ENCODE data around the gene ZNF785. TPM values are rescaled to one million over a fixed set of nuclear protein-coding genes. Genes with fewer than 3 reads are reported as not detected.

Gene ZNF785
- total and polyA plus RNA-seq, 2 of the 13 experiments (the other 11 are each of a cell fraction or from before 2014, with no cell fraction given) = 0.01 TPM; not detected in 1

DNA sequence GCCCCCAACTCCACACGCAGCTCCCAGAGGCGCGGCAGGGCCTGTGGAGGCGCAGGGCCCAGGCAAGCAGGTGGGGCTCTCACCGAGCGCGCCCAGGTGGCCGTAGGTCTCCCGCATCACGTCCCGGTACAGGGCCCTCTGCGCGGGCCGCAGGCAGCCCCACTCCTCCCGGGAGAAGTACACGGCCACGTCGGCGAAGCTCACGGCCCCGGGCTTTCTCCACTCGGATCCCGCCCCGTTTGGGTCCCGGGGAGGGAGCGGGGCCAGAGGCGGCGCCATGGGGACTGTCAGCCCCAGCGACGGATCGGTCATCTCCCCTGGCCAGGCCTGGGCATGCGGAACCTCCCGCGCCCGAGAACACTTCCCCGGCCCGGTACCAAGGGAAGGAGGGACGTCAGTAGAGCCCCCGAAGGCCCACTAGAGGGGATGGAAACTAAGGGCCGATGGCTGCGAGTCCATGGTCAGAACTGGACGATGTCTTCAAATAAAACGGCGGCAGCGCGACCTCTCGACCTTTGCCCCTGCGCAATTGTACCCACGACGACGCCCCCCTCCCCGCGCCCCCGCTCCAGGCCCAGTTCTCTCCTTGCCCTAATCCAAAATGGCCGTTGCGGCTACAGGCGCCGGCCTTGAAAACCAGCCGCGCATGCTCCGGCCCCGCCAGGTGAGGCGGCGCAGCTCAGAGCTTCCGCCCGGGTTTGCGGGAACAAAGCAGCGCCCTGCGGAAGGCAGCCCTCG is 51.0 kb downstream of the ZNF785 start, which contains the start of gene ZNF747 (continued):
- TF ChIP-seq ZNF691 (CRISPR knock-in tag; IDR thresholded peaks at IDR 0.05; ENCODE audit: borderline replicate concordance, low read depth) (no peak), ZNF616 (CRISPR knock-in tag; IDR thresholded peaks at IDR 0.05; ENCODE audit: low read depth) (0 out of 2 replicates have a peak, but pooled peaks have one; percentile 75), SATB2 (CRISPR knock-in tag; IDR thresholded peaks at IDR 0.05) (peak; percentile 68; the same call in 1 of the 2 replicates), MAFK (conservative IDR thresholded peaks at IDR 0.05 in 1 of 2, IDR thresholded peaks at IDR 0.05 in 1 of 2; ENCODE audit: low read length in 2 of 2) (no peak), ZNF124 (CRISPR knock-in tag; IDR thresholded peaks at IDR 0.05) (peak; percentile 90), HNRNPUL1 (IDR thresholded peaks at IDR 0.05; ENCODE audit: low read depth, low read length) (no peak), RAD21 (CRISPR knock-in tag; IDR thresholded peaks at IDR 0.05) (no peak; the same call in none of the 2 replicates), ZNF33B (CRISPR knock-in tag; IDR thresholded peaks at IDR 0.05) (no peak), ZNF235 (CRISPR knock-in tag; IDR thresholded peaks at IDR 0.05; ENCODE audit: borderline replicate concordance) (no peak; the same call in 1 of the 2 replicates), NR2C2 (CRISPR knock-in tag; IDR thresholded peaks at IDR 0.05; ENCODE audit: borderline replicate concordance) (peak; percentile 99), TEAD3 (CRISPR knock-in tag; optimal IDR thresholded peaks at IDR 0.05; ENCODE audit: borderline replicate concordance) (peak; percentile 64), THAP8 (CRISPR knock-in tag; IDR thresholded peaks at IDR 0.05; ENCODE audit: borderline replicate concordance) (no peak; the same call in 1 of the 2 replicates), NFRKB (IDR thresholded peaks at IDR 0.05) (no peak), TEAD2 (CRISPR knock-in tag; IDR thresholded peaks at IDR 0.05) (0 out of 2 replicates have a peak, but pooled peaks have one; percentile 6), ZSCAN12 (CRISPR knock-in tag; IDR thresholded peaks at IDR 0.05) (no peak), ZBTB10 (CRISPR knock-in tag; IDR thresholded peaks at IDR 0.05; ENCODE audit: borderline replicate concordance) (no peak; the same call in 1 of the 2 replicates), TFE3 (CRISPR knock-in tag; IDR thresholded peaks at IDR 0.05) (peak; percentile 56; the same call in 1 of the 2 replicates), ZNF782 (CRISPR knock-in tag; IDR thresholded peaks at IDR 0.05; ENCODE audit: borderline replicate concordance) (no peak), ZNF772 (CRISPR knock-in tag; IDR thresholded peaks at IDR 0.05) (peak; percentile 97), FOXA1 (IDR thresholded peaks at IDR 0.05) (no peak), FOXA1 (CRISPR knock-in tag; IDR thresholded peaks at IDR 0.05) (no peak), RBM39 (IDR thresholded peaks at IDR 0.05; ENCODE audit: low read depth, low read length, poor library complexity, severe bottlenecking) (peak; percentile 86), IRF2 (CRISPR knock-in tag; IDR thresholded peaks at IDR 0.05) (peak; percentile 57)
